DOHH2 (cell line): ENCODE data around the gene SPATA21.

Experiments used
- H3F3A ChIP-seq: fragments of 200-600 bp; sonication (generic), shearing (Covaris generic); 2 replicates; pipeline ENCODE4 v1.6.0; 2016; ENCODE audit warnings: antibody characterized with exemption, mild to moderate bottlenecking; ENCODE audit not compliant: control insufficient read depth, insufficient read depth
- H3K27ac ChIP-seq: fragments of 200-600 bp; sonication (generic); 2 replicates; pipeline ENCODE4 v1.5.1; 2014; ENCODE audit warnings: low read depth, mild to moderate bottlenecking, low read length, moderate library complexity
- H3K27me3 ChIP-seq: fragments of 200-600 bp; sonication (generic); 2 replicates; pipeline ENCODE4 v1.6.1; 2014; ENCODE audit warnings: mild to moderate bottlenecking, low read length, mixed read lengths; ENCODE audit not compliant: control insufficient read depth
- H3K36me3 ChIP-seq: fragments of 200-600 bp; sonication (generic); 2 replicates; pipeline ENCODE4 v1.6.1; 2014; ENCODE audit warnings: mild to moderate bottlenecking, low read length, moderate library complexity, mixed read lengths; ENCODE audit not compliant: control insufficient read depth
- H3K4me1 ChIP-seq: fragments of 200-600 bp; sonication (generic); 2 replicates; pipeline ENCODE4 v1.6.1; 2014; ENCODE audit warnings: mild to moderate bottlenecking, low read length, mixed read lengths; ENCODE audit not compliant: control insufficient read depth
- H3K4me2 ChIP-seq: fragments of 200-600 bp; sonication (generic); 2 replicates; pipeline ENCODE4 v1.6.0; 2014; ENCODE audit warnings: mild to moderate bottlenecking, low read length, moderate library complexity
- H3K4me3 ChIP-seq: fragments of 200-600 bp; sonication (generic); 2 replicates; pipeline ENCODE4 v1.5.1; 2014; ENCODE audit warnings: mild to moderate bottlenecking, low read length, mixed read lengths
- H3K79me2 ChIP-seq: fragments of 200-600 bp; sonication (generic); 2 replicates; pipeline ENCODE4 v1.6.1; 2014; ENCODE audit warnings: mild to moderate bottlenecking, low read length, mixed read lengths; ENCODE audit not compliant: control insufficient read depth
- H3K9me2 ChIP-seq: fragments of 200-600 bp; sonication (generic); replicated peaks from 2 replicates; pipeline ENCODE4 v1.6.1; 2014; ENCODE audit warnings: mild to moderate bottlenecking, low read length, mixed read lengths; ENCODE audit not compliant: control insufficient read depth
- H3K9me3 ChIP-seq: fragments of 200-600 bp; sonication (generic); 2 replicates; pipeline ENCODE4 v1.6.1; 2014; ENCODE audit warnings: antibody characterized with exemption, low read length, mixed read lengths; ENCODE audit not compliant: control insufficient read depth, insufficient read depth
- H4K20me1 ChIP-seq: fragments of 200-600 bp; sonication (generic); 2 replicates; pipeline ENCODE4 v1.6.0; 2014; ENCODE audit warnings: low read depth, mild to moderate bottlenecking, antibody characterized with exemption, low read length, moderate library complexity; ENCODE audit not compliant: control insufficient read depth, insufficient read depth
- CTCF ChIP-seq: fragments of 200-600 bp; sonication (generic); IDR thresholded peaks from one replicate; pipeline ENCODE4 v1.5.1; 2014; ENCODE audit warnings: antibody characterized with exemption, mild to moderate bottlenecking, low read depth, low read length; ENCODE audit not compliant: poor library complexity, severe bottlenecking
- EZH2phosphoT487 ChIP-seq: fragments of 200-600 bp; sonication (generic); IDR thresholded peaks from 2 replicates; pipeline ENCODE4 v1.6.1; 2017; ENCODE audit warnings: borderline replicate concordance, mild to moderate bottlenecking, antibody characterized with exemption, low read length, moderate library complexity, mixed read lengths

Gene SPATA21

GRCh38 chr1:16352842-16353535 is 84.2 kb downstream of the SPATA21 start:
- peaks cover 47% of the 10 kb centered on the region for H3K79me2 ChIP-seq
- peak overlapping the region; percentile 93 for H3K4me2 ChIP-seq
- no peaks in the 10 kb centered on the region for H3K9me3 ChIP-seq
- peak overlapping the region; percentile 53 for H3K27ac ChIP-seq
- TF ChIP-seq EZH2phosphoT487 (no peak), CTCF (no peak)
- H4K20me1 ChIP-seq: 0 out of 2 replicates have a peak, but pooled peaks cover 5% of the 10 kb centered on the region
- peaks cover 3% of the 10 kb centered on the region for H3K36me3 ChIP-seq
- no peaks in the 10 kb centered on the region for H3K9me2 ChIP-seq
- H3K4me3 ChIP-seq: peak overlapping the region; percentile 86
- H3F3A ChIP-seq: no peaks in the 10 kb centered on the region
- peaks cover 30% of the 10 kb centered on the region for H3K4me1 ChIP-seq
- no peaks in the 10 kb centered on the region for H3K27me3 ChIP-seq

GRCh38 chr1:16351994-16352841 is 85.0 kb downstream of the SPATA21 start, which contains the start of gene FBXO42:
TSS of gene FBXO42 (minus strand) at chr1:16352480. CDS start at chr1:16315418, 37,062 bp downstream.
- TF ChIP-seq CTCF (peak; percentile 61), EZH2phosphoT487 (no peak)
- H3F3A ChIP-seq: no peaks in the 10 kb centered on the region
- 0 out of 2 replicates have a peak, but pooled peaks cover 5% of the 10 kb centered on the region for H4K20me1 ChIP-seq
- peak within 1 kb of the TSS; percentile 93 for H3K4me2 ChIP-seq
- H3K27ac ChIP-seq: peak within 1 kb of the TSS; percentile 53
- peak within 1 kb of the TSS; percentile 86 for H3K4me3 ChIP-seq
- peaks cover 54% of the 10 kb centered on the region for H3K79me2 ChIP-seq
- H3K27me3 ChIP-seq: no peaks in the 10 kb centered on the region
- peaks cover 3% of the 10 kb centered on the region for H3K36me3 ChIP-seq
- H3K9me3 ChIP-seq: no peaks in the 10 kb centered on the region
- peaks cover 30% of the 10 kb centered on the region for H3K4me1 ChIP-seq
- no peaks in the 10 kb centered on the region for H3K9me2 ChIP-seq

- TF ChIP-seq CTCF (no peak), EZH2phosphoT487 (no peak)
- Histone ChIP-seq H3K36me3 (peaks cover 3% of the 10 kb centered on the region), H3K27ac (peak overlapping the region; percentile 53), H3K4me3 (peak overlapping the region; percentile 86), H3K4me1 (peaks cover 30% of the 10 kb centered on the region), H3K9me2 (no peaks in the 10 kb centered on the region), H4K20me1 (0 out of 2 replicates have a peak, but pooled peaks cover 5% of the 10 kb centered on the region), H3K27me3 (no peaks in the 10 kb centered on the region), H3K4me2 (peak overlapping the region; percentile 93), H3K79me2 (peaks cover 61% of the 10 kb centered on the region), H3K9me3 (no peaks in the 10 kb centered on the region), H3F3A (no peaks in the 10 kb centered on the region)
Measured at GRCh38 chr1:16351456-16351993, 85.7 kb downstream of the SPATA21 start.
